Upper lobe of left lung (tissue), 4 donors: ENCODE measurements around the gene TDRD1.

Experiments used
- EP300 ChIP-seq, 4 donors: sonication (generic); formaldehyde crosslinking; IDR thresholded peaks; one replicate each; pipeline ENCODE4 v1.5.1; 2017; ENCODE audit warnings: antibody characterized with exemption in 4 of 4, control low read depth in 2 of 4
- POLR2A ChIP-seq, 4 donors: fragments of 450-650 bp; IDR thresholded peaks; one replicate each; pipeline ENCODE4 v1.5.1; 2016 to 2017; ENCODE audit warnings: antibody characterized with exemption in 4 of 4, mild to moderate bottlenecking in 2 of 4
- POLR2AphosphoS5 ChIP-seq, 2 donors: sonication (generic); formaldehyde crosslinking; IDR thresholded peaks; one replicate each; pipeline ENCODE4 v1.5.1; 2017; ENCODE audit warnings: antibody characterized with exemption in 2 of 2
- TF ChIP-seq, protein P1 (sequence below), 6 experiments: fragments of 450-650 bp in 4 of 6; fragments of 200-600 bp in 2 of 6; sonication (generic) in 2 of 6; IDR thresholded peaks; one replicate each; pipeline ENCODE4 v1.5.1; 2016 to 2019; ENCODE audit warnings: antibody characterized with exemption in 6 of 6

GRCh38 chr10:114212153-114212552 lies 33.0 kb downstream of the TDRD1 start:
- TF ChIP-seq, protein P1, sequence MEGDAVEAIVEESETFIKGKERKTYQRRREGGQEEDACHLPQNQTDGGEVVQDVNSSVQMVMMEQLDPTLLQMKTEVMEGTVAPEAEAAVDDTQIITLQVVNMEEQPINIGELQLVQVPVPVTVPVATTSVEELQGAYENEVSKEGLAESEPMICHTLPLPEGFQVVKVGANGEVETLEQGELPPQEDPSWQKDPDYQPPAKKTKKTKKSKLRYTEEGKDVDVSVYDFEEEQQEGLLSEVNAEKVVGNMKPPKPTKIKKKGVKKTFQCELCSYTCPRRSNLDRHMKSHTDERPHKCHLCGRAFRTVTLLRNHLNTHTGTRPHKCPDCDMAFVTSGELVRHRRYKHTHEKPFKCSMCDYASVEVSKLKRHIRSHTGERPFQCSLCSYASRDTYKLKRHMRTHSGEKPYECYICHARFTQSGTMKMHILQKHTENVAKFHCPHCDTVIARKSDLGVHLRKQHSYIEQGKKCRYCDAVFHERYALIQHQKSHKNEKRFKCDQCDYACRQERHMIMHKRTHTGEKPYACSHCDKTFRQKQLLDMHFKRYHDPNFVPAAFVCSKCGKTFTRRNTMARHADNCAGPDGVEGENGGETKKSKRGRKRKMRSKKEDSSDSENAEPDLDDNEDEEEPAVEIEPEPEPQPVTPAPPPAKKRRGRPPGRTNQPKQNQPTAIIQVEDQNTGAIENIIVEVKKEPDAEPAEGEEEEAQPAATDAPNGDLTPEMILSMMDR (IDR thresholded peaks at IDR 0.05), result no peak
- TF ChIP-seq POLR2AphosphoS5 (IDR thresholded peaks at IDR 0.05), result no peak
- TF ChIP-seq POLR2A (IDR thresholded peaks at IDR 0.05), result no peak
- no peak for TF ChIP-seq EP300 (IDR thresholded peaks at IDR 0.05)
